CD1c-positive myeloid dendritic cell (primary cell): ENCODE data around the gene SURF1.
"Not testable (repeated sequence)": the region's sequence is repeated elsewhere in the genome, so short reads cannot be mapped to it uniquely, and the experiment has no call there.

Experiments used
- DNase-seq: peaks from one replicate; pipeline ENCODE4 v3.0.0-alpha.2; 2016; ENCODE audit errors: extremely low spot score

Gene SURF1

GRCh38 chr9:133323211-133323610 is 33.1 kb downstream of the SURF1 start:
- DNase-seq, result no peak

GRCh38 chr9:133322701-133323100 is 33.6 kb downstream of the SURF1 start:
- DNase-seq, result no peak

GRCh38 chr9:133321411-133321935 is 34.8 kb downstream of the SURF1 start:
- no peak for DNase-seq

GRCh38 chr9:133320421-133320881 is 35.8 kb downstream of the SURF1 start:
- DNase-seq, result no peak

GRCh38 chr9:133317551-133317950 is 38.7 kb downstream of the SURF1 start:
- not testable (repeated sequence) for DNase-seq

- DNase-seq, result no peak
These were observed 40.3 kb downstream of the SURF1 start for GRCh38 chr9:133315997-133316396.

- no peak for DNase-seq
These were observed 46.7 kb downstream of the SURF1 start for GRCh38 chr9:133309608-133310007.

- DNase-seq, result no peak
These were observed 49.0 kb downstream of the SURF1 start for GRCh38 chr9:133307301-133307700.

GRCh38 chr9:133306242-133307204 is 49.8 kb downstream of the SURF1 start:
- DNase-seq, result no peak

GRCh38 chr9:133305731-133306130 is 50.6 kb downstream of the SURF1 start:
- DNase-seq, result no peak

GRCh38 chr9:133304477-133305377 is 51.6 kb downstream of the SURF1 start:
- no peak for DNase-seq

- no peak for DNase-seq
These were observed 52.2 kb downstream of the SURF1 start for GRCh38 chr9:133304158-133304470.

- no peak for DNase-seq
These were observed 52.8 kb downstream of the SURF1 start for GRCh38 chr9:133303266-133304157.
